A549 (cell line): Measurements from ENCODE around the gene PLXNA1. TPM values are rescaled to one million over a fixed set of nuclear protein-coding genes. Genes with fewer than 3 reads are reported as not detected.

Experiments
- ATAC-seq, 2 experiments: fragments of 200-7000 bp in 1 of 2; fragments of >200 bp in 1 of 2; cut with Nextera tagmentation in 1 of 2; cut with Tn5 transposase in 1 of 2; 3 replicates each; pipeline versions ENCODE4 v1.8.0 to v1.9.1; 2018 to 2020; ENCODE audit warnings: mild to moderate bottlenecking in 1 of 2, moderate library complexity in 1 of 2
- CTCF ChIA-PET: fragments of 300-600 bp; sonication (Branson Sonifier 250); formaldehyde crosslinking; extraction: SDS; loops from one replicate; lab custom pipeline; 2021; ENCODE audit warnings: antibody characterized with exemption, inconsistent platforms; lab: Yijun Ruan, JAX
- POLR2A ChIA-PET: fragments of 350-600 bp; formaldehyde crosslinking; extraction: SDS; loops from one replicate; lab custom pipeline; 2021; ENCODE audit warnings: antibody characterized with exemption, inconsistent platforms; lab: Yijun Ruan, JAX
- DNase-seq, 2 experiments: peaks; one replicate each; pipeline versions ENCODE4 v3.0.0 to v3.0.0-alpha.2; 2011 to 2016; ENCODE audit warnings: low read depth in 1 of 2, low spot score in 1 of 2
- FAIRE-seq: peaks from 2 replicates; lab custom pipeline; 2011; peaks lifted over from hg19 to GRCh38; lab: Jason Lieb, UNC
- H3K27ac ChIP-seq, 2 experiments: fragments of >200 bp; sonication (Bioruptor Twin); formaldehyde crosslinking; 3 replicates each; pipeline ENCODE4 v1.5.1; 2016 to 2017
- H3K4me1 ChIP-seq: fragments of >200 bp; sonication (Bioruptor Twin); formaldehyde crosslinking; 3 replicates; pipeline ENCODE4 v1.6.1; 2016
- H3K4me2 ChIP-seq: fragments of >200 bp; sonication (Bioruptor Twin); formaldehyde crosslinking; 3 replicates; pipeline ENCODE4 v1.6.1; 2016
- H3K4me3 ChIP-seq: fragments of >200 bp; sonication (Bioruptor Twin); formaldehyde crosslinking; 3 replicates; pipeline ENCODE4 v1.5.1; 2016
- H3K9me3 ChIP-seq: fragments of >200 bp; sonication (Bioruptor Twin); formaldehyde crosslinking; 3 replicates; pipeline ENCODE4 v1.6.1; 2016
- ATOH8 ChIP-seq: fragments of 250-450 bp; sonication (Bioruptor Pico); IDR thresholded peaks from 2 replicates; pipeline ENCODE4 v1.5.0; 2020; ENCODE audit warnings: low read depth, mild to moderate bottlenecking, moderate library complexity
- BHLHE40 ChIP-seq: IDR thresholded peaks from 2 replicates; pipeline ENCODE4 v1.6.1; 2012; ENCODE audit warnings: low read depth, low read length, inconsistent platforms
- CBX8 ChIP-seq: fragments of 200-600 bp; sonication (generic); IDR thresholded peaks from 2 replicates; pipeline ENCODE4 v1.6.1; 2016
- CHD2 ChIP-seq: fragments of 150-350 bp; IDR thresholded peaks from 2 replicates; pipeline ENCODE4 v1.6.1; 2014; ENCODE audit warnings: low read length; ENCODE audit not compliant: partially characterized antibody
- EHMT2 ChIP-seq: fragments of 200-600 bp; sonication (generic); IDR thresholded peaks from 2 replicates; pipeline ENCODE4 v1.6.1; 2016; ENCODE audit warnings: antibody characterized with exemption, low read depth, mild to moderate bottlenecking, moderate library complexity
- ELK1 ChIP-seq: fragments of 150-350 bp; IDR thresholded peaks from 2 replicates; pipeline ENCODE4 v1.6.1; 2014; ENCODE audit warnings: low read depth, mild to moderate bottlenecking, low read length
- FOXS1 ChIP-seq: fragments of 250-450 bp; sonication (Bioruptor Pico); IDR thresholded peaks from 2 replicates; pipeline ENCODE4 v1.5.0; 2020; ENCODE audit warnings: mild to moderate bottlenecking, moderate library complexity
- HDAC2 ChIP-seq: fragments of 200-600 bp; sonication (generic); IDR thresholded peaks from 2 replicates; pipeline ENCODE4 v1.6.1; 2016
- HES2 ChIP-seq: fragments of >200 bp; sonication (Bioruptor Twin); formaldehyde crosslinking; IDR thresholded peaks from 2 replicates; pipeline ENCODE4 v1.6.1; 2016
- HMGXB4 ChIP-seq: fragments of 250-450 bp; sonication (Bioruptor Pico); IDR thresholded peaks from 2 replicates; pipeline ENCODE4 v1.5.0; 2021; ENCODE audit warnings: mild to moderate bottlenecking, moderate library complexity, borderline replicate concordance
- JUN ChIP-seq, 2 experiments: fragments of >200 bp; sonication (Bioruptor Twin); formaldehyde crosslinking; IDR thresholded peaks; 2 replicates in 1 of 2; 3 replicates in 1 of 2; pipeline ENCODE4 v1.6.1; 2016 to 2017
- JUNB ChIP-seq: fragments of >200 bp; sonication (Bioruptor Twin); formaldehyde crosslinking; IDR thresholded peaks from 2 replicates; pipeline ENCODE4 v1.6.1; 2016
- MAZ ChIP-seq: fragments of 150-350 bp; IDR thresholded peaks from 2 replicates; pipeline ENCODE4 v1.6.1; 2014; ENCODE audit warnings: antibody characterized with exemption, low read depth, low read length, borderline replicate concordance
- MYC ChIP-seq: IDR thresholded peaks from 2 replicates; pipeline ENCODE4 v1.6.1; 2012; ENCODE audit warnings: mild to moderate bottlenecking, inconsistent platforms, low read length, improper control_type of control experiment, borderline replicate concordance
- NFE2L2 ChIP-seq: fragments of 150-350 bp; conservative IDR thresholded peaks from 2 replicates; pipeline ENCODE4 v1.6.1; 2014; ENCODE audit warnings: low read length
- NR3C1 ChIP-seq: fragments of >200 bp; sonication (Bioruptor Twin); formaldehyde crosslinking; IDR thresholded peaks from 3 replicates; pipeline ENCODE4 v1.6.1; 2017
- SREBF2 ChIP-seq: fragments of 450-650 bp; IDR thresholded peaks from 2 replicates; pipeline ENCODE4 v1.6.1; 2014; ENCODE audit warnings: mild to moderate bottlenecking, moderate library complexity
- USF2 ChIP-seq: fragments of 450-650 bp; IDR thresholded peaks from 2 replicates; pipeline ENCODE4 v1.6.1; 2014; ENCODE audit warnings: antibody characterized with exemption
- ZC3H11A ChIP-seq: fragments of 450-650 bp; IDR thresholded peaks from 2 replicates; pipeline ENCODE4 v1.6.1; 2014; ENCODE audit warnings: antibody characterized with exemption, mild to moderate bottlenecking
- WGBS: methylation state at CpG from one replicate; pipeline ENCODE4 v1.1.6; 2017; ENCODE audit errors: missing lambda C conversion rate; 5-methylcytosine and 5-hydroxymethylcytosine counted together
- polyA plus RNA-seq, 4 experiments: library from polyadenylated mRNA; depleted of rRNA in 3 of 4; stranded (reverse); fragments of >200 nt; fragmentation: RNase III in 1 of 4; extraction: RNeasy Plus Mini Kit Qiagen cat#74134 plus additional on column Dnase treatment in 1 of 4; gene quantifications; 2 replicates in 3 of 4; 3 replicates in 1 of 4; pipeline ENCODE4 v1.2.3, GENCODE V29; 2011 to 2017

PLXNA1 gene
- polyA plus RNA-seq, 2 of the 4 experiments (the other 2 are of a cell fraction) = 9.1 to 16.3 TPM

- H3K4me1 ChIP-seq = 0 out of 3 replicates have a peak, but pooled peaks cover 5% of the 10 kb centered on the region
- no peaks in the 10 kb centered on the region for H3K9me3 ChIP-seq
- FAIRE-seq = no peak
- CTCF ChIA-PET = no interaction called here
- TF ChIP-seq HDAC2 (no peak), SREBF2 (no peak), HMGXB4 (CRISPR knock-in tag) (no peak), ELK1 (no peak), USF2 (no peak), HES2 (no peak)
- TF ChIP-seq, all 56 proteins: peak for 0
- H3K27ac ChIP-seq = no peak overlapping the region
- DNase-seq = no peak
- H3K4me2 ChIP-seq = no peak overlapping the region
- POLR2A ChIA-PET = no interaction called here
- no peak overlapping the region for H3K4me3 ChIP-seq
- no peak for ATAC-seq
- WGBS = 96% methylated on average over 24 of the region's 50 CpGs
These were observed 31.0 kb downstream of the PLXNA1 start for GRCh38 chr3:127013758-127014535.

- ChIA-PET POLR2A (no interaction called here), CTCF (no interaction called here)
- ATAC-seq (no peak), DNase-seq (no peak), FAIRE-seq (no peak)
- 92% methylated on average over 18 of the region's 35 CpGs for WGBS
- Histone ChIP-seq H3K4me3 (no peak overlapping the region), H3K4me1 (0 out of 3 replicates have a peak, but pooled peaks cover 5% of the 10 kb centered on the region), H3K4me2 (no peak overlapping the region), H3K27ac (no peak overlapping the region), H3K9me3 (no peaks in the 10 kb centered on the region)
- TF ChIP-seq BHLHE40 = no peak
- no peak for TF ChIP-seq MAZ
- TF ChIP-seq NFE2L2 = no peak
- TF ChIP-seq ZC3H11A = no peak
- no peak for TF ChIP-seq EHMT2
- no peak for TF ChIP-seq ATOH8 (CRISPR knock-in tag)
- TF ChIP-seq CBX8 = no peak
- TF ChIP-seq CHD2 = no peak
- no peak for TF ChIP-seq JUNB
- TF ChIP-seq NR3C1 = no peak
- TF ChIP-seq ELK1 = no peak
- no peak for TF ChIP-seq JUN (IDR thresholded peaks at IDR 0.05)
- no peak for TF ChIP-seq FOXS1
- TF ChIP-seq MYC = no peak
These were observed 31.8 kb downstream of the PLXNA1 start for GRCh38 chr3:127014536-127015281.
